GM23338 (cell line): ENCODE data around the gene LUC7L2.

Experiments
- CTCF ChIP-seq, 2 experiments: fragments of 200-600 bp in 1 of 2; sonication (generic) in 1 of 2; conservative IDR thresholded peaks; 2 replicates each; pipeline versions ENCODE4 v1.5.1 to v1.6.1; 2016 to 2017; ENCODE audit warnings: antibody characterized with exemption in 2 of 2, low read depth in 2 of 2, mild to moderate bottlenecking in 2 of 2, moderate library complexity in 1 of 2
- EZH2 ChIP-seq: fragments of 200-600 bp; sonication (generic); IDR thresholded peaks from one replicate; pipeline ENCODE4 v1.8.0; 2017; ENCODE audit warnings: antibody characterized with exemption, mild to moderate bottlenecking, low read depth; ENCODE audit not compliant: unreplicated experiment
- EZH2phosphoT487 ChIP-seq: fragments of 200-600 bp; sonication (generic); IDR thresholded peaks from one replicate; pipeline ENCODE4 v1.8.1; 2018; ENCODE audit warnings: antibody characterized with exemption; ENCODE audit not compliant: unreplicated experiment
- JUNB ChIP-seq: IDR thresholded peaks from one replicate; pipeline ENCODE4 v1.6.1; 2016; ENCODE audit warnings: antibody characterized with exemption; ENCODE audit not compliant: unreplicated experiment
- POLR2AphosphoS5 ChIP-seq: IDR thresholded peaks from 2 replicates; pipeline ENCODE4 v1.6.1; 2016; ENCODE audit warnings: antibody characterized with exemption, low read depth
- ZNF331 ChIP-seq: fragments of 250-450 bp; sonication (Bioruptor Pico); IDR thresholded peaks from 2 replicates; pipeline ENCODE4 v1.5.0; 2020; ENCODE audit warnings: low read depth, mild to moderate bottlenecking, moderate library complexity

- TF ChIP-seq JUNB, result no peak
- TF ChIP-seq POLR2AphosphoS5, result no peak
- TF ChIP-seq EZH2, result no peak
- no peak for TF ChIP-seq CTCF (conservative IDR thresholded peaks at IDR 0.05; ENCODE audit: low read depth in 2 of 2)
- TF ChIP-seq EZH2phosphoT487, result no peak
- TF ChIP-seq ZNF331 (CRISPR knock-in tag), result no peak
Observed at GRCh38 chr7:139446051-139446890, 86.6 kb downstream of the LUC7L2 start.
